Anterior cingulate cortex (tissue), 58 donors: ENCODE results near the gene PCDHB11.
A peak's percentile ranks its signal among the peaks of the same experiment; 100 is the strongest.
"Not testable (repeated sequence)": the region's sequence is repeated elsewhere in the genome, so short reads cannot be mapped to it uniquely, and the experiment has no call there.

Experiments used
- DNase-seq, 58 donors: peaks; one replicate each; lab custom pipeline; 2025; lab: John Stamatoyannopoulos, UW

The PCDHB11 gene

DNA sequence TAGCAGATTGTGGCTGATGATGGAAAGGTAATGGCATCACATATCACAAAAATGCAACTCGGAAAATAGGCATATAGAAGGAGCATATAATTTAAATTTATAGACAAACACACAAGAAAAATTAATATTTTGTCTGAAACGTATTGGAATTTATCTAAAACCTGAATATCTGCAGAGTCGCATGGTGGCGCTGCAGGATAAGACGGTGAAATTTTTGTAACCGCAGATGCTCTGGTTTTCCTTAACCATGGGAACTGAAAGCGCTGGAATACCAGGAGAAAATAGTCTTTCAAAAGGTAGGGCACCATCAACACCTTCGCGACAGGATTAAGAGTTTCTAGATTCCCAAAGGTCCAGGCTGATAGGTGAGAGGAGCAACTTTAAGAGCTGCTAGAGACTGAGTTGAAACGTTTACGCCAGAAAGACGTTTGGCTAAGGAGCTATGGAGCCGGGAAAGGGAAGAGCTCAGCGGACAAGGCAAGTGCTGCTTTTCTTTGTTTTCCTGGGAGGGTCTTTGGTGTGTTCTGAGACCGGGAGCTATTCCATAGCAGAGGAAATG, 34.8 kb downstream of the PCDHB11 start:
- no peak for DNase-seq

DNA sequence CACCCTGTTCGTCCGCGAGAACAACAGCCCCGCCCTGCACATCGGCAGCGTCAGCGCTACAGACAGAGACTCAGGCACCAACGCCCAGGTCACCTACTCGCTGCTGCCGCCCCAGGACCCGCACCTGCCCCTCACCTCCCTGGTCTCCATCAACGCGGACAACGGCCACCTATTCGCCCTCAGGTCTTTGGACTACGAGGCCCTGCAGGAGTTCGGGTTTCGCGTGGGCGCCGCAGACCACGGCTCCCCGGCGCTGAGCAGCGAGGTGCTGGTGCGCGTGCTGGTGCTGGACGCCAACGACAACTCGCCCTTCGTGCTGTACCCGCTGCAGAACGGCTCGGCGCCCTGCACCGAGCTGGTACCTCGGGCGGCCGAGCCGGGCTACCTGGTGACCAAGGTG, 36.5 kb downstream of the PCDHB11 start:
- not testable (repeated sequence) for DNase-seq

DNA sequence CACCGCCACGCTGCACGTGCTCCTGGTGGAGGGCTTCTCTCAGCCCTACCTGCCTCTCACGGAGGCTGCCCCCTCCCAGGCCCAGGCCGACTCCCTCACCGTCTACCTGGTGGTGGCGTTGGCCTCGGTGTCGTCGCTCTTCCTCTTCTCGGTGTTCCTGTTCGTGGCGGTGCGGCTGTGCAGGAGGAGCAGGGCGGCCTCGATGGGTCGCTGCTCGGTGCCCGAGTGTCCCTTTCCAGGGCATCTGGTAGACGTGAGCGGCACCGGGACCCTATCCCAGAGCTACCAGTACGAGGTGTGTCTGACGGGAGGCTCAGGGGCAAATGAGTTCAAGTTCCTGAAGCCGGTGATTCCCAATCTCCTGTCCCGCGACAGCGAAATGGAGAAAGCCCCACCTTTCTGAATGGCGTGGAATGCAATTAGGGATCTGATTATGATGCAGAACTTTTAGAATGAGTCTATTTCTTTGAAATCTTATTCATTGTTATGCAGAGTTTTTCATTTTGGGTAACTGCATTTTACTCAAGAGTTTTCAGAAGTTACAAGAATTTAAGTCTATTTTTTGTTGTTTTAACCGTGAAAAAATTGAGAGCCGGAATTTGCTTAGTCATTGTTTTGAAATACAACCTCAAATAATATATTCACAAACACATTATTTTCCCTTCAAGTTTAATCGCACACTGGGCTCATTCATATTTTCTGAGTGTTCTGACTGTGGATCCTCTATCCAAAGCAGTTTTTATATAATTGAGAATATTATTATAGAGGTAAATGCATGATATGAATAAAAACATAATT, 37.3 kb downstream of the PCDHB11 start:
- DNase-seq: no peak

DNA sequence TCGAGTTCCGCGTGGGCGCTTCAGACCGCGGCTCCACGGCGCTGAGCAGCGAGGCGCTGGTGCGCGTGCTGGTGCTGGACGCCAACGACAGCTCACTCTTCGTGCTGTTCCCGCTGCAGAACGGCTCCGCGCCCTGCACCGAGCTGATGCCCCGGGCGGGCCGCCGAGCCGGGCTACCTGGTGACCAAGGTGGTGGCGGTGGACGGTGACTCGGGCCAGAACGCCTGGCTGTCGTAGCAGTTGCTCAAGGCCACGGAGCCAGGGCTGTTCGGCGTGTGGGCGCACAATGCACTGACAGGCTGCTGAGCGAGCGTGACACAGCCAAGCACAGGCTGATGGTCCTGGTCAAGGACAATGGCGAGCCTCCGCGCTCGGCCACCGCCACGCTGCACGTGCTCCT, 42.1 kb downstream of the PCDHB11 start:
- DNase-seq: no peak

DNA sequence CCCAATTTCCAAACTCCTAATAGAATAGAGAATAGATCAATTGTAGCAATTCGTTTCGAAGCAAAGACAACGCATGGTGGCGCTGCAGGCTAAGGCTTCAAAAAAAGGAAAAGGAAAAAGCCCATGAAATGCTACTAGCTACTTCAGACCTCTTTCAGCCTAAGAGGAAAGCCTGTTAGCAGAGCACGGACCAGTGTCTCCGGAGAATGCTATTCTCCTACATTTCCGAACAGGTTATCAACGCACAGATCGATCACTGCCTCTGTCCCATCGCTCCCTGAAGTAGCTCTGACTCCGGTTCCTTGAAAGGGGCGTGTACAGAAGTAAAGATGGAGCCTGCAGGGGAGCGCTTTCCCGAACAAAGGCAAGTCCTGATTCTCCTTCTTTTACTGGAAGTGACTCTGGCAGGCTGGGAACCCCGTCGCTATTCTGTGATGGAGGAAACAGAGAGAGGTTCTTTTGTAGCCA, 45.9 kb downstream of the PCDHB11 start, which contains the start of gene PCDHB15:
PCDHB15 (plus strand) TSS at position 146 of the 468 bp plus-strand sequence; CDS start at position 330, 184 bp downstream.
- DNase-seq: peak in 11 of 58 donors; percentile 0 to 21 (median 3)

DNA sequence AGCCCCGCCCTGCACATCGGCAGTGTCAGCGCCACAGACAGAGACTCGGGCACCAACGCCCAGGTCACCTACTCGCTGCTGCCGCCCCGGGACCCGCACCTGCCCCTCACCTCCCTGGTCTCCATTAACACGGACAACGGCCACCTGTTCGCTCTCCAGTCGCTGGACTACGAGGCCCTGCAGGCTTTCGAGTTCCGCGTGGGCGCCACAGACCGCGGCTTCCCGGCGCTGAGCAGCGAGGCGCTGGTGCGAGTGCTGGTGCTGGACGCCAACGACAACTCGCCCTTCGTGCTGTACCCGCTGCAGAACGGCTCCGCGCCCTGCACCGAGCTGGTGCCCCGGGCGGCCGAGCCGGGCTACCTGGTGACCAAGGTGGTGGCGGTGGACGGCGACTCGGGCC, 47.5 kb downstream of the PCDHB11 start:
- DNase-seq: not testable (repeated sequence)

DNA sequence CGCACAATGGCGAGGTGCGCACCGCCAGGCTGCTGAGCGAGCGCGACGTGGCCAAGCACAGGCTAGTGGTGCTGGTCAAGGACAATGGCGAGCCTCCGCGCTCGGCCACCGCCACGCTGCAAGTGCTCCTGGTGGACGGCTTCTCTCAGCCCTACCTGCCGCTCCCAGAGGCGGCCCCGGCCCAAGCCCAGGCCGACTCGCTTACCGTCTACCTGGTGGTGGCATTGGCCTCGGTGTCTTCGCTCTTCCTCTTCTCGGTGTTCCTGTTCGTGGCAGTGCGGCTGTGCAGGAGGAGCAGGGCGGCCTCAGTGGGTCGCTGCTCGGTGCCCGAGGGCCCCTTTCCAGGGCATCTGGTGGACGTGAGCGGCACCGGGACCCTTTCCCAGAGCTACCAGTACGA, 48.0 kb downstream of the PCDHB11 start:
- DNase-seq: not testable (repeated sequence)

DNA sequence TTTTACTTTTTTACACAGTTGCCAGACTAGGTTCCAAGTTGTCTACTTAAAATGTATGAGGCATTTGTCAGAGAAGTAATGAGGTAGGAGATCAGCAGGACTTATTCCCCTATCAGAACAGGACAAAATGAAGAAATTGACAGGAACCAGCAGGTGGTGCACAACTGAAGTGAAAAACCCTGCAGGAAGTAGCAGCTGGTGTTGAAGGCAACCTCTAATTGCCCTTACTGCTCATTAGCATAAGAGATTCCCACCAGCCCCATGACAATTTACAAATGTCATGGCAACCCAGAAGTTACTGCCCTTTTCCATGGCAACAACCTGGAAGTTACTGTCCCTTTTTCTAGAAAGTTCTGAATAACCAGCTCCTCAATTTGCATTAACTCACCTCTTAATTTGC, 51.1 kb downstream of the PCDHB11 start:
- DNase-seq: no peak
